DMS 273 treated with DMSO at 0.1 percent for 48 hours (cell line): Measurements from ENCODE around the gene ZNF581.

Source experiments
- DNase-seq: peaks from one replicate; lab custom pipeline; 2025; lab: John Stamatoyannopoulos, UW

The ZNF581 gene

DNA sequence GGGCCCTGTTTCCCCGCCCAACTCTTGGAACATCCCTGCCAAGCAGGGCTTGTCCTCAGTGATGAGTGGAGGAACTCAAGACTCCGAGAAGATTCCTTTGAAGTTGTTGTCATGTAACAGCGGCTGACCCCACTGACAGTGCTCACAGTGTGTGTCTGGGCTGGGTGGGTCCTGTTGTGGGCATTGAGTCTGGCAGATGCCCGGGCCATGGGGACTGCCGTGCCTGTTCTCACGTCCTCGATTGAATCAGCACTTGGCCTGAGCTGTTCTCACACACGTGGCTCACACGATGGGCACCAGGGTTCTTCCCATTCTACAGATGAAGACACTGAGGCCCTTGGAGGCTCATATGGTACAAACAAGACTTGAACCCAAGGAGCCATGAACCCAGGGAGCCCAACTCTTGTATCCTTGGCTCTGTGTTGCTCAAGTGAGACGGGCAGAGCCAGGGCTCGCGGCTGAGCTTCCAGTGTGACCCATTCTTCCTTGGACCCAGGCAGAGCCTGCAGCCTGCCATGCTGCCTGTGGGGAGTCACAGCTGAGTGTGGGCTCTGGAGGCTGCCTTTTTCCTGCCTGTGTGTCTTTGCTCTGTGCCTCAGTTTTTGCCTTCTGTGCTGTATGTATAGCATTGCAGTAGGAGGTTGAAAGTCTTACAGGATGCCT, 23.0 kb downstream of the ZNF581 start:
- no peak for DNase-seq

DNA sequence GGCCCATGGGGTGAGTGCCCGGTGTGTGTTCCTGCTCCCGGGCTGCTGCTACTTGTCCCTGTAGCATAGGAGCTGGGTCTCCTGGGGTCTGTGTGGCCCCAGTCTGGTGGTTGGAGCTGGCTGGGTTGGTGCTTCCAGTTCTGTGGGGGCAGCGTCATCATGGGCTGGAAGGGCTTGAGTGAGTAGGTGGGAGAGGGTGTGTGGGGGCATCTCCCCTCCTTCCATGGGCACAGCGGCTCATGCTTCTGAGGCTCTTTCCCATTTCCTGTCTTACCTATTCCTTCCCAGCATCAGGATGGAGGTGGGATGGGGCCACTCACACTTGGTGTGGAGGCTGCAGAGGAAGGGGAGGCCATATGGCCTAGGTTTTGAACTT, 23.5 kb downstream of the ZNF581 start:
- no peak for DNase-seq

DNA sequence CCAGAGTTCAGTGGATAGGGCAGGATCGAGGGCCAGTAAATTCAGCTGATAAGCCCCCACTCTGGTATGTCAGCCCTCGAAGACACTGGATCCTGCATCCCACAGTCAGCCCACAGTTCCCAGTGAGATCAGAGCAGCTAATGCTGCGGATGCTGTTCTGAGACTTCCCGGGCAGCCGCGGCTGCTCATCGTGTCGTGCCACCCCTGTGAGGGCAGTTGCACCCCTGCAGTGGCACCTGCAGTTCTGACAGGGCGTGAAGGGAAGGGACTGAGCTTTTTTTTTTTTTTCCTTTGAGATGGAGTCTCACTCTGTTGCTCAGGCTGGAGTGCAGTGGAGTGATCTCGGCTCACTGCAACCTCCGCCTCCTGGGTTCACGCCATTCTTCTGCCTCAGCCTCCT, 24.1 kb downstream of the ZNF581 start:
- DNase-seq, result no peak

DNA sequence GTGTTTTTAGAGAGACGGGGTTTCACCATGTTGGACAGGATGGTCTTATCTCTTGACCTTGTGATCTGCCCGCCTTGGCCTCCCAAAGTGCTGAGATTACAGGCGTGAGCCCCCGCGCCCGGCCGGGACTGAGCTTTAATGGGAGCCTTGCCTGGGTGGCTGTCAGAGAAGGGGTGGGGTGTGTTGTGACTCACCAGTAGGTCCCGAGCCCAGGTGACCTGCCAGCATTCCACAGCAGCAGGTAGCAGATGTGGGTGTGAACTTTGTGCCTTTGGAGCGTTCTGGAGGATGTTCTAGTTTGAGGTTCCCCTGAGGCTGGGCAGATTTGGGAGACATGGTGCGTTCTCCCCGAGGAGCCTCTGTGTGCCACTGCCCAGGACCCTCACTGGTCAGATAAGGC, 24.5 kb downstream of the ZNF581 start:
- no peak for DNase-seq

DNA sequence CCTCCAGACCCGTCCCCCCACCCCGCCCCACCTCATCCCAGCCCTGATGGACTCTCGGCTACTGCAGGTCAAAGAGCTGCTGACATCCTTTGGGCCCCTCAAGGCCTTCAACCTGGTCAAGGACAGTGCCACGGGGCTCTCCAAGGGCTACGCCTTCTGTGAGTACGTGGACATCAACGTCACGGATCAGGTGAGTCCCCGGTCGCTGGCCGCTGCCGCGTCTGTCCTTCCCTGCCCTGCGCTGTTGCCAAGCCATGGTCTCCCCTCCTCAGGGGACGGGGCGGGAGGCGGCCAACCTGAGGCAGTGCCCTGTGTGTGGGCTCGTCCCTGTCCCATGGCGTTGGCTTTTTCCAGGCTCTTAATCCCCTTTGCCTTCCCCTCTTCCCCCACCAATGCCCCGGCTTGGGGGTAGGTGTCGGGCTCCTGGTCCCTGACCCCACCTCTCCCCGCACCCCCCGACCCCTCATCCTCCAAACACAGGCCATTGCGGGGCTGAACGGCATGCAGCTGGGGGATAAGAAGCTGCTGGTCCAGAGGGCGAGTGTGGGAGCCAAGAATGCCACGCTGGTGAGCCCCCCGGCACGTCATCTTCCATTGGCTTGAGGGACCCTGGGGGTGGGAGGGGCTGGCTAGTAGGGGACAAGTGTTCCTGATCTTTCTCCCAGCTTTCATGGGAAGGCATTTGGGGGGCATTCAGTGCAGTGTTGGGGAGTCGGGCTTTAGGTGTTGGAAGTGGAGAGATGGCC, 25.3 kb downstream of the ZNF581 start:
- no peak for DNase-seq

DNA sequence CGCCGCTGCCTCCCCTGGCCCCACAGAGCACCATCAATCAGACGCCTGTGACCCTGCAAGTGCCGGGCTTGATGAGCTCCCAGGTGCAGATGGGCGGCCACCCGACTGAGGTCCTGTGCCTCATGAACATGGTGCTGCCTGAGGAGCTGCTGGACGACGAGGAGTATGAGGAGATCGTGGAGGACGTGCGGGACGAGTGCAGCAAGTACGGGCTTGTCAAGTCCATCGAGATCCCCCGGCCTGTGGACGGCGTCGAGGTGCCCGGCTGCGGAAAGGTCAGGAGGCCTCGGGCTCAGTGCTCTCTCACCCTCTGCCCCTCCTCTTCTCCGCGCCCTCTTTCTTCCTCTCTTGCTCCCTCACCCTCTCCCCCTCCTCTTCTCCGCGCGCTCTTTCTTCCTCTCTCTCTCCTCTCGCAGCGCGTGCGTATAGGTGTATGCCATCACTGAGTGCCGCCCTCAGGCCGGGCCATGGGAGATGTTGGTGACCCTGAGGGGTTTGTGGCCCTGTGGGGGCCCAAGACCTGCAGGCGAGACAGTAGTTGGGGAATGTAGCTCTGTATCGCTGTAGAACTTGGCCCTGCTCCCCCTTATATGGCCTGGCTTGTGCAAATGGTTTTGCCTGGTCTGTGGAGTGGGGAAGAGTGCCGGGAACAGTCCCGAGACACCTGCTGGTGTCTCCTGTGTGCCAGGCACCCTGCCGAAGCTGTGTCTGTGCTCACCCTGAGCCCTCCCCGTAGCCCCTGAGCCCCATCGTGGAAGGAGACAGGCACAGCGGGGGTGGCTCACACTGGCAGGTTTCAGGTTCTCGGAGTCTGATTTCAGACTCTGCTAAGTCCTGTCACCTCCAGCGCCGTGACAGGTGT, 26.2 kb downstream of the ZNF581 start:
- no peak for DNase-seq

DNA sequence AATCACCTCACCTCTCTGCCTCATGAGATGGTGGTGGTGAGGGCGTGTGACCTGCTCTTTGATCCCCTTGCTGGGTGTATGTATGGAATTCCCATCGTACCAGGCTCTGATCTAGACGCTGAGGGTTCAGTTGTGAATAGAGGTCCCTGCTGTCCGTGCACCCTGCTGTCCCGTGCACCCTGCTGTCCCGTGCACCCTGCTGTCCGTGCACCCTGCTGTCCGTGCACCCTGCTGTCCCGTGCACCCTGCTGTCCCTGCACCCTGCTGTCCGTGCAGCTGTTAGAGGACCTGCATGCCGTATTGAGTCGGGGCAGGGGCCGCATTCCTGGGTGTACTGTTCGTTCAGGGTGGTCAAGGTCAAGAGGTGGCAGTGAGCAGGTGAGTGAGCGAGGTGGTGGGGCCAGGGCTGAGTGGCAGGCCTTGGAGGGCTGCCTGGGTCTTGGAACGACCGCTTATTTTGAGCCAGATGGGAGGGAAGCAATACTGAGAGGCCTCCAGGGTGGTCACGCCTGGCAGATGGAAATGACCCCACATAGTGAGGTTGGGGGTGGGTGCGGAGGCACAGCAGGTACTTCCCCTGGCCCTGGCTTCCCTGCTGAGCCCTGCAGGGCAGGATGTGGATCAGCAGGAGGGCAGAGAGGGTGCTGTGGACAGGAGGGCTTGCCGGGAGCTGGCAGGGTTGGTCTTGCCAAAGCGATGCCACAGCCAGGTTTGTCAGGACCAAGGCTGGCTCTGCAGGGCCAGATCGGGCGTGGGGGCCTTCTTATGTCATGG, 27.0 kb downstream of the ZNF581 start:
- no peak for DNase-seq

DNA sequence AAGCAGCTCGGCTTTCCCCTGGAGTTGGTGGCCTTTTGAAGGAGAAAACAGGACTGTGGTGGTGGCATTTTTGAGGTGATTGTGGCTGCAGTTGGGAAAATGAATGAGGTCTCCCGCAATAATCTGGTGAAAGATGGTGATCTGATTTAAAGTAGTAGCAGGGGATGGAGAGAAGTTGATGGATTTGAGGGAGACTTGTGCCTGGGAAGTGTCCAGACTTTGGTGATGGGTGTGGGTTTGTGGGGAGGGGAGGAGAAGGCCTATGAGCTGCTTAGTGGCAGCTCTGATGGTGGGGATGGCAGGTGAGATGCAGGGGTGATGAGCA, 27.6 kb downstream of the ZNF581 start:
- DNase-seq, result no peak

DNA sequence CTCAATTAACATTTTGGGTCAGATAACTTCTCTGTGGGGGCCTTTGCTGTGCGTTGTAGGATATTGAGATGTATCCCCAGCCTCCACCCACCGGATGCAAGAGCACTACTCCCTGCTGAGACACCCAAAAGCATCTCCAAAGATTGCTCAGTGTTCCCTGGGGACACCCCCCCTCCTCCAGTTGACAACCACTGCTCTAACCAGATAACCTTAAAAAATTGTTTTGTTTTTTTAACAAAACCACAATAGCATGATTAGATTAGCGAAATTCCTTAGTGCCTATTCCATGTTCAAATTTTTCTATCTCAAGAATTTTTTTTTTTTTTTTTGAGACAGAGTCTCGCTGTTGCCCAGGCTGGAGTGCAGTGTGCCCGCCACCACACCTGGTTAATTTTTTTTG, 29.0 kb downstream of the ZNF581 start:
- no peak for DNase-seq

DNA sequence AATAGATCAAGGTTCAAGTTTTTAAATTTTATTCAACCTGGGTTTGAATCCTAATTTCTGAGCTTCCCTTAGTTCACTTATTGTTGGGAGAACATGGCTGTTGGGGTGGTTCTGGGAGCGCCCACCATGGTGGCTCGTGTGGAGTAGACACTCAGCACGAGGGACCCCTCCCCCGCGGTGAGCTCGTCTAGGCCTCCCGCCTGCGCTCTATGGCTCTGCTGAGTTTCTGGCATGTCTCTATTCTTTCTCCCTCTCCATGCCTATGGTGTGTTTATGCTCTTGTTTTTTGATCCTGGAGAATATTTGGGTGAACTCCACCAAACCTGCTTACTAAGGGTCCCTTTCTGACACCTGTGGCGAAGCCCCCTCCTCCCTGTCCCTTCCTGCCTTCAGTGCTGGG, 30.0 kb downstream of the ZNF581 start:
- no peak for DNase-seq

DNA sequence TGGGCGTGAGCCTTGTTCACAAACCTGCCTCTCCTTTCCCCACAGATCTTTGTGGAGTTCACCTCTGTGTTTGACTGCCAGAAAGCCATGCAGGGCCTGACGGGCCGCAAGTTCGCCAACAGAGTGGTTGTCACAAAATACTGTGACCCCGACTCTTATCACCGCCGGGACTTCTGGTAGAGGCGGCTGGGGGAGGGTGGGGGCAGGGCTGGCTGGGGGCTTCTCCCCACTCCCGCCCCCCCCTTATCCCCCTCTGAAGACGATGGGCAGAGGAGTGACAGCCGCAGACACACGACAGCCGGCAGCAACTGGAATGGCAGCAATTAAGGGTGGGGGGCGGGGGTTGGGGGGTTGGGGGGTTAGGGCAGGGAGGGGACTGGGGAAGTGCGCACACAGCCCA, 30.4 kb downstream of the ZNF581 start:
- no peak for DNase-seq

DNA sequence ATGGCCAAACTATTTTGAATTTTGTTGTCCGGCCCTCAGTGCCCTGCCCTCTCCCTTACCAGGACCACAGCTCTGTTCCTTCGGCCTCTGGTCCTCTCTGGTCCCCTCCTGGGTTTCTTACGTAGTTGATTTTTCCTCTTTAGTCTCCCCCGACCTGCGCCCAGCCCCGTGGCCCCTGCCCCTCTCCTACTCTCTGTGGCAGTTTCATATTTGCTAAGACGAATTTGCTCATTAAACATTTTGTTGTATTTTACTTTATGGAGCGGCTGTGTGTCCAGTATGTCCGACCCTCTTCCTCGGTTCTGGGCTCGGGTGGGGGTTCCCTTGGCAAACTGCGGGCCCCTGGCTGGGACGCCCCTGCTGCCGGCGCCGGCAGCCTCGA, 31.0 kb downstream of the ZNF581 start:
- DNase-seq, result no peak

DNA sequence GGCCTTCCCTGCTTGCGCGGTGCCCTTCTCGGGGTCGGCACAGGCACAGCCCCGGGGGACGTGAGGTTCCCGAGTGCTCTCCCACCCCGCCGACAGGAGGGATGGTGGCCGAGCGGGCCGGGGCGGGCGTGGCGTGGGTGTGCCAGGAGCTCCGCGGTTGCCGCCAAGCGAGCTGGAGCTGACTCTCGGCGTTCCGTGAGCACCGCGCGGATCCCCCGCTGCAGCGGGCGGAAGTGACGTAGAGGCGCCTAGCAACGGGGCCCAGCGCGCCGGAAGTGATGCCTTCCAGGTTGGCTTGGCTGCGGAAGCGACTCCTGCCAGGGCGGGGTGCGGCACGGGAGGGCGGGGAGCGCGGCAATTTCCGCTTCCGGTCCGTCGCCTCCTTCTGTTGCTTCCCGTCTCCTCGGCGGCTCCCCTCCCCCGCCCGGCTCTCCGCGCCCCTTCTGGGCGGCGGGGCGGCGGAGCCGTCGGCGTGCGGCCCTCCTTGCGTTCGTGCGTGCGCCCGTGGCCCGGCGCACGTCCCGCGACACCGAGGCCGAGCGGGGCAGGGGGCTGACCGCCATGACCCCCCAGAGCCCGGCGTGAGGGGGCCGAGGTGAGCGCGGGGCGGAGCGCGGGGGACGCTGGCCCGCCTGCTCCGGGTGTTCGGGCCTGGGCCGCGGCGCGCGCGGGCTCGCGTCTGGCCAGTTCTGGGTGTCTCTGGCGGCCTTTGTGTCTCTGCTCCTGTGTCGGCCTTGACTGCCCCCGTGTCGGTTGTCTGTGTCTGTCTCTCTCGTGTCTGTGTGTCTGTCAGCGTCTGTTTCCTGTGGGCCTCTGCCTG, 31.6 kb downstream of the ZNF581 start, which contains the start of gene EPN1:
Gene EPN1 (plus strand): TSS at position 386 of the 820 bp plus-strand sequence. CDS start 3,402 bp downstream, outside the sequence.
- peak; percentile 90 for DNase-seq

DNA sequence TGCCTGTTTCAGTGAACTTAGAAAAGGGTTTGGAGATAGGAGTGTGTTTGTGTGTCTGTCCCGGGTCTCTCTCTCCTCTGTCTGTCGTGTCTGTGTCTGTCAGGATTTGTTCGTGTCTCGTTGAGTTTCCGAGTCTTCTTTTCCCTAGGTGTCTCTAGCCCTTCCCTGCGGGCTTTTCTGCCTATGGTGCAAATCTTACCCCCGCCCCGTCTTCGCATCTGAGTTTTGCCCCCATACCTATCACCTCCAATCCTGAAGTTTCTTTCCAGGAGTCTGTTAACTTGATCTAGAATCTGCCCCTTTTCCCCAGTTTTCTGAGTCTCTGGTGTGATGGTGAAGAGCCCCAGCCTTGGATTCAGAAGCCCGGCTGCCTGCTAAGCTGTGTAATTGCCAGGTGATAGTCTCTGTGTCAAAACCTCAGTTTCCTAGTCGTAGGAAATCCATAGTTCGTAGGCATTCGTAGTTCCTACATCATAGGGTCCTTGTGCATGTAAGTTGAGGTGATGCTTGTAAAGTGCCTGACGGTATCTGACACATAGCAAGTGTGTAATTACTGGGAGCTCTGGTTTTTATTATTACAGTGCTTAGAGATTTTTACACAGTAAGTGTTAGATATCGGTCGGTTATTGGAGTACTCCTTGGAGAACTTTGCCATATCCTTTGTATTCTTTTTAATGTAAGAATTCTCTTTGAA, 32.4 kb downstream of the ZNF581 start:
- DNase-seq, result no peak

DNA sequence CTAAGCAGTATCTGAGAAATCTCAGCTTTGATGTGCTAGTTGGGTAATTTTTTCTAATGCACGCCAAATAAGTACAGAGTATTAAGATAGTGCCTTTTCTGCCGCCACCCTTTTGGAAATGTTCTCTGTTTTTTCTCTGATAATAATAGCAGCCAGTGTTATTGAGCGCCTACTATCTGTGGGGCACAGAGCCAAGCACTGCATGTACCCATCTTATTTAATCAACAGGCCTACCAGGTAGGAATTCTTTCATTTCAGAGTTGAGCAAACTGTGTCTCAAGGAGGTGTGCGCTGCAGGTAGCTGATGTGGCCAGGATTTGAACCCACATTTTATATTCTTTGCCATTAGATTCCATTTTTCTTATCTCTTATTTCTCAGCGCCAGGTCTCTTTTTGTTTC, 32.9 kb downstream of the ZNF581 start:
- DNase-seq, result no peak

DNA sequence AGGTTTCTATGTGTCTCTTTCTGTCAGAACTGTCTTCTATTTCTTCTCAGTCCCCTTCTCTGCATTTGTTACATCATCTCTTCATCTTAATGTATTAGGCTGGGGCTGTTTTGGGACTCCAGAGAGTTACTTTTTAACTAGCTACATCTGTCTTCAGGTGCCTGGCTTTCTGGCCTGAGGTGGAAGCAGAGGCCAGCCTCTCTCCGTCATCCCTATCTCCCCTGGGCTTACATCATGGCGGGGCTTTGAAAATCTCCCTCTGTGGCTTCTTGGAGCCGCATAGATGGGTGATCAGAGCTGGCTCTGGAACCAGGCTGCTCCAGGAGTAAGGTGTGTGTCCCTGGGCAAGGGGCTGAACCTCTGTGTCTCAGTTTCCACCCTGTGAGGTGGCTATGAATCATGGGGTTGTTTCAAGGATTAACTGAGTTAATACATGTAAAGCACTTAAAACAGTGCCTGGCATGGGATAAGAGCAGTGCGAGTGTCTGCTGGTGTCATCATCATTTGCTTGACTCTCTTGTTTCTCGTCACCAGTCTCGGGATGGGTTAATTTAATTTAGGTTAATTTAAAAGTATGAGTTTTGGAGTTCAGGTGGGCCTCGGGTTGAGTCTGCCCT, 33.5 kb downstream of the ZNF581 start:
- no peak for DNase-seq

DNA sequence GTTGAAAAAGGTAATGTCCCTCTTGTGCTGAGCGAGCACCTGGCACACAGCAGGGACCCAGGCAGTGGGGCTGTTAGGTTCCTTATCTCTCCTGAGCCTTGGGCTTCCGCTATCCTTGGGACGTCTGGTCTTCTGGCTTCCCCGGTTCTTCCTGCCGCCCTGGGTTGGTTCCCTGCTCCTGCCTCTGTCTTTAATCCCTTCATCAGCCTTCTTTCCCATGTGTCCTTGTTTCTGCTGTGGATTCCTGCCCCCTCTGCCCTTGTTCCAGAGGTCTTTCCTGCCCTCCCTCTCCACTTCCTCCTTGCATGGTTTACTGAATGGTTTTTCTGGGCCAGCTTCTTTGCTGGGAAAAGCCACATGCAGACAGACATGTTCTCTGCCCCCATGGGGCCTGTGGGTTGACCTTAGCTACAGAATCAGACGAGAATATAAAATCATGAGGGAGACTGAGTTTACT, 34.2 kb downstream of the ZNF581 start:
- DNase-seq, result no peak

DNA sequence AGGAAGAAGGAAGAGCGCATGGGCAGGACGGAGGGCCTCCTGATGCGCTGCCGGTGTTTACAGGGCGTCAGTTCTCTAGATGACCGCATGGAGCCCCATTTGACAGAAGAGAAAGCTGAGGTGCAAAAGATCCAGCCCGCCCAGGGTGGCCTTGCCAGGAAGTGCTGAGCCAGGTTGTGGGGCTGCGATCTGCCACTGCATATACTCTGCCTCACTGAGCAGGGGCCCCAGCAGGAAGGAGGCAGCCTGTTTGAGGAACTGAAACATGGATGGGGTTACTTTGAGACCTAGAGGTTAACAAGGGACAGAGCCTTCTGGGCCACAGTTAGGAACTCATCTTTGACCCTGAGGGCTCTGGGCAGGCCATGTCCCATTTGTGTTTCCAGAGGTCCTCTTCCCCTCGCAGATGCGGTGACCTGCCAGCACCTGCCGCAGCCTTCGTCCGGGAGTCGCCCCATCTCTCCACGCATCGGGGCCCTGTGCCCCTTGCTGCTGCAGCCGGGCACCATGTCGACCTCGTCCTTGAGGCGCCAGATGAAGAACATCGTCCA, 34.7 kb downstream of the ZNF581 start:
- DNase-seq, result no peak

DNA sequence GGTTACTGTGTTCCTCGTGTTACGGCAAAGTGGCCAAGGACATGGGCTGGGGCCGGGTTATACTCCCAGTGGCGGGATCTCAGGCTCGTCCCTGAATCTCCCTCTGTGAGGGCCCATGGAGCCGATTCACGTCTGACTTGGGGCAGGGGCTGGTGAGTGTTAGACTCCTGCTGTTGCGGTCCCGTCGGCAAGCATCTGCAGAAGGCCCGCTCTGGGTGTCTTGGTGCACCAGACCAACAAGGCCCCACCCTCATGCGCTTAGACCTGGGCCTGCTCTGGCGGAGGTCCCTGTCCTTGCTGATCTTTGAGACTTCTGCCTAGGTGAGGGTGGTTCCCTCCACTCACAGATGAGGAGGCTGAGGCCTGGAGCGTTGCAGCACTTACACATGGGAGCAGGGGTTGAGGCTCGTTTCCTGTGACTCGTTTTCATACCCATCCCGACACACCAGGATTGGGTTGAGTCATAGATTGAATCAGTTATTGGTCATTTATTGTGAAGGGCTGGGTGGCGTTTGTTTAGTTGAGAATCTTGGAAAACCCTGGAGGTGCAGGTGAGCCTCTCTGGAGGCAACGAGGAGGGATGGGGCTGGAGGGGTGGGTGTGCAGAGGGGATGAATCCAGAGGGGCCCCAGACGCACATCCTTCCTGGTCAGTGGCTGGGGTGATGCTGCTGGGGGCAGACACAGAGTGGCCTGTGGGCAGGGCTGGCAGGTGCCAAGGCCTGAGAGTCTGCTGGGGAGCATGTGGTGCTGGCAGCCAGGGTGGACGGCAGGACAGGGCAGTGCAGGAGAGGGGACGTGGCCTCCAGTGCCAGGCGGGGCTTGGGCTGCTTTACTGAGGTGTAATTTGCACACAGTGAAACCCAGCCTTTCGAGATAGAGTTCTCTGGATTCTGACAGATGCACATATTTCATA, 36.2 kb downstream of the ZNF581 start:
- DNase-seq, result no peak
